ENCODE data around the gene CYFIP1.

DNA sequence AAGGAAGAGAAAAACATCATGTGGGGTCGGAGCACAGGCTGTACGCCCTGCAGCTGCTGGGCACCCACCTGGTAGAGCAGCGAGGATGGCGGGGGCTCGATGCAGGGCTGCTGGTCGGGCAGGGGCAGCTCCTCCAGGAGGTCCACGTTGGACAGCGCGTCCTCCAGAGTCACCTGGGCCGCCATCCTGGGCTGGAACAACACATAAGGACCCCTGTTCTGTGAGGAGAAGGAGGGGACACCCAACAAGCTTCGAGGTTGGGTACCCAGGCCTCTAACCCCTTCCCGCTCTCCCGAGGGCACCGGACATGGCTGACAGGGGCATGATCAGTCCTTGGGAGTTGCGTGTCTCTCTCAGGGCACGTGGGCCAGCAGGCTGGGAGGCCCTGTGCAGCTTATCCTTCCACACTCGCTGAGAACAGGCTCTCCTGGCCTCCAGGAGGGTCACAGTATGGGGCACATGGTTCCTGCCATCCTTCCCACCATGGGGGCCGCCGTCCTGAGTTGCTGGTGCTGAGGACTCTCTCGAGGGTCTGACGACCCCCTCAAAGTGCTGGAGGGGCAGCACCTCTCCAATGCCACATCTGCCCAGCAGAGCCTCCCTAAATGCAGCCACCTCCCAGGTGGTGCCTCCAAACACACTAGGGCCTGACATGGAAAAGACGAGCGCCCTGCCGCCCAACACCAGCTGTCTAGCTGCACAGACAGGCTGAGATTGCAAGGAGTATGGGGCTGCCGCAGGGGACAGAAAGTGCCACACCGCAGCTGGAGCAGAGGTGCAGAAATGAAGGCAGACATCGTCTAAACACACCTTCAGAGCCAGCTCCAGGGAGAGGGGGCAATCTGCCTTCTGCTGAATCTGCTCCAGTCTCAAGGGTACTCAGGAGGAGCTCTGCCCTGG, 32.8 kb downstream of the CYFIP1 start:
- no peak for TF ChIP-seq POLR2AphosphoS5 (IDR thresholded peaks at IDR 0.05)
- TF ChIP-seq CTCF (IDR thresholded peaks at IDR 0.05) = no peak
